Measurements from ENCODE around the gene NALCN.

DNA sequence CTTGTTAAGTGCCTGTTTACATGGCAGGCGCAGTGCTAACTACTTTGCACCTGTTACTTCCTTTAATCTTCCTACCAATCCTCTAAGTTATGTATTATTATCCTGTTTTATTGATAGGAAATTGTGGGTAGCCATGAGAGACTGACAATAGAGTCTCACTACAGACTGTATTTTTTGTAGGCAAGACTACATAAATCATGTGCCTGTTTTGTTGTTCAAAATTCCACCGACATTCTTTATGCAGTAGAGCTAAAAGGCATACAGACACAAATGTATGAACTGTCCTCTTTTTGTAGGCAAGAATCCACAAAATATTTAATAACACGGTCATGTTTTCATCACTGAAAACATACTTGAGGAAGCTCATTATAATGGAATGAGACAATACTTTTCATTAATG lies 205.5 kb downstream of the NALCN start:
- TF ChIP-seq CTCF (IDR thresholded peaks at IDR 0.05) = no peak
- TF ChIP-seq POLR2A (IDR thresholded peaks at IDR 0.05) = no peak

Data from uterus (tissue), 2 donors.